Testis (tissue), 3 donors: ENCODE results near the gene MSRB3. TPM values are rescaled to one million over a fixed set of nuclear protein-coding genes. Genes with fewer than 3 reads are reported as not detected.

ENCODE experiments used
- DNase-seq: peaks from one replicate; pipeline ENCODE4 v3.0.0-alpha.2; 2019
- H3K27ac ChIP-seq, 2 donors: fragments of 200-600 bp; sonication (generic); one replicate each; pipeline ENCODE4 v1.5.1; 2019
- H3K27me3 ChIP-seq: fragments of 200-600 bp; sonication (generic); one replicate; pipeline ENCODE4 v1.5.1; 2019
- H3K36me3 ChIP-seq: fragments of 200-600 bp; sonication (generic); one replicate; pipeline ENCODE4 v1.5.1; 2017; ENCODE audit warnings: low read depth; ENCODE audit errors: missing control alignments
- H3K4me1 ChIP-seq: fragments of 200-600 bp; sonication (generic); one replicate; pipeline ENCODE4 v1.5.1; 2019
- H3K4me3 ChIP-seq, 2 donors: fragments of 200-600 bp; sonication (generic); one replicate each; pipeline ENCODE4 v1.5.1; 2017 to 2019
- H3K9me3 ChIP-seq: fragments of 200-600 bp; sonication (generic); one replicate; pipeline ENCODE4 v1.5.1; 2017
- POLR2A ChIP-seq: fragments of 450-650 bp; IDR thresholded peaks from one replicate; pipeline ENCODE4 v1.6.1; 2017; ENCODE audit warnings: antibody characterized with exemption, mild to moderate bottlenecking, moderate library complexity
- WGBS, 2 donors: methylation state at CpG; one replicate each; pipeline ENCODE4 v1.1.5; 2018; 5-methylcytosine and 5-hydroxymethylcytosine counted together
- intact Hi-C: fragments of 100-400 bp; cut with DNase I; formaldehyde crosslinking; loops from one replicate; pipeline ENCODE4 v1.15.1; 2023; ENCODE audit warnings: low total_unique reads
- polyA plus RNA-seq: library from polyadenylated mRNA; stranded (reverse); fragments of 350-450 nt; fragmentation: Illumina TruSeq; extraction: RNeasy Lipid Tissue Mini Kit (QIAGEN cat#74804); gene quantifications from one replicate; pipeline ENCODE4 v1.2.3, GENCODE V29; 2014; ENCODE audit warnings: low read depth, low replicate concordance; ENCODE audit not compliant: insufficient read depth
- total RNA-seq, 2 donors: library from RNA; depleted of rRNA; stranded (reverse); fragments of >200 nt; gene quantifications; one replicate each; pipeline ENCODE4 v1.2.3, GENCODE V29; 2016
- TF ChIP-seq, protein P1 (sequence below), 3 experiments: fragments of 450-650 bp in 2 of 3; fragments of 200-600 bp in 1 of 3; sonication (generic) in 1 of 3; IDR thresholded peaks; one replicate each; pipeline ENCODE4 v1.5.1; 2016 to 2019; ENCODE audit warnings: antibody characterized with exemption in 3 of 3, mild to moderate bottlenecking in 2 of 3, moderate library complexity in 1 of 3

The MSRB3 gene
- total and polyA plus RNA-seq, 3 donors from 2014 or later = 15.1 to 20.0 (median 17.2) TPM

DNA sequence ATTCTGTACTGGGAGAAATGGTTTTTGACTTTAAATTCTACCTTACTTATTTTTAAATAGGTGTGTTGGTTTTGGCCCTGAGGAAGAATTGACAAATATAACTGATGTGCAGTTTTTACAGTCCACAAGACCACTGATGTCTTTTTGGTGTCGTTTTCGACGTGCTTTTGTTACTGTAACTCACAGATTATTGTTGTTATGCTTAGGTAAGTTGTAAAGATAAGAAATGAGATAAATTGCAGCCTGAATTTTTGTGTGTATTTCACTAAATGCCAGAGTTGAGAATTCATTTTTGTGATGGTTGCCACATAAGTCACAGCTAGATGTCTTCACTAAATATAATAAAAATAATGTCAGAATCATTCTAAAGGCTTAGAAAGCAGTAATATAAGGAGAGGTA lies 39.9 kb upstream of the MSRB3 start:
- DNase-seq = no peak
- WGBS, 2 donors = 81 to 85% methylated on average over 3 of the region's 3 CpGs
- Histone ChIP-seq H3K4me3 (no peak overlapping the region), H3K9me3 (no peaks in the 10 kb centered on the region), H3K36me3 (no peaks in the 10 kb centered on the region), H3K27ac (no peak overlapping the region), H3K4me1 (no peaks in the 10 kb centered on the region), H3K27me3 (no peaks in the 10 kb centered on the region)
- intact Hi-C loops = no loop called here
- TF ChIP-seq, protein P1, sequence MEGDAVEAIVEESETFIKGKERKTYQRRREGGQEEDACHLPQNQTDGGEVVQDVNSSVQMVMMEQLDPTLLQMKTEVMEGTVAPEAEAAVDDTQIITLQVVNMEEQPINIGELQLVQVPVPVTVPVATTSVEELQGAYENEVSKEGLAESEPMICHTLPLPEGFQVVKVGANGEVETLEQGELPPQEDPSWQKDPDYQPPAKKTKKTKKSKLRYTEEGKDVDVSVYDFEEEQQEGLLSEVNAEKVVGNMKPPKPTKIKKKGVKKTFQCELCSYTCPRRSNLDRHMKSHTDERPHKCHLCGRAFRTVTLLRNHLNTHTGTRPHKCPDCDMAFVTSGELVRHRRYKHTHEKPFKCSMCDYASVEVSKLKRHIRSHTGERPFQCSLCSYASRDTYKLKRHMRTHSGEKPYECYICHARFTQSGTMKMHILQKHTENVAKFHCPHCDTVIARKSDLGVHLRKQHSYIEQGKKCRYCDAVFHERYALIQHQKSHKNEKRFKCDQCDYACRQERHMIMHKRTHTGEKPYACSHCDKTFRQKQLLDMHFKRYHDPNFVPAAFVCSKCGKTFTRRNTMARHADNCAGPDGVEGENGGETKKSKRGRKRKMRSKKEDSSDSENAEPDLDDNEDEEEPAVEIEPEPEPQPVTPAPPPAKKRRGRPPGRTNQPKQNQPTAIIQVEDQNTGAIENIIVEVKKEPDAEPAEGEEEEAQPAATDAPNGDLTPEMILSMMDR (IDR thresholded peaks at IDR 0.05) = no peak
- TF ChIP-seq POLR2A = no peak

DNA sequence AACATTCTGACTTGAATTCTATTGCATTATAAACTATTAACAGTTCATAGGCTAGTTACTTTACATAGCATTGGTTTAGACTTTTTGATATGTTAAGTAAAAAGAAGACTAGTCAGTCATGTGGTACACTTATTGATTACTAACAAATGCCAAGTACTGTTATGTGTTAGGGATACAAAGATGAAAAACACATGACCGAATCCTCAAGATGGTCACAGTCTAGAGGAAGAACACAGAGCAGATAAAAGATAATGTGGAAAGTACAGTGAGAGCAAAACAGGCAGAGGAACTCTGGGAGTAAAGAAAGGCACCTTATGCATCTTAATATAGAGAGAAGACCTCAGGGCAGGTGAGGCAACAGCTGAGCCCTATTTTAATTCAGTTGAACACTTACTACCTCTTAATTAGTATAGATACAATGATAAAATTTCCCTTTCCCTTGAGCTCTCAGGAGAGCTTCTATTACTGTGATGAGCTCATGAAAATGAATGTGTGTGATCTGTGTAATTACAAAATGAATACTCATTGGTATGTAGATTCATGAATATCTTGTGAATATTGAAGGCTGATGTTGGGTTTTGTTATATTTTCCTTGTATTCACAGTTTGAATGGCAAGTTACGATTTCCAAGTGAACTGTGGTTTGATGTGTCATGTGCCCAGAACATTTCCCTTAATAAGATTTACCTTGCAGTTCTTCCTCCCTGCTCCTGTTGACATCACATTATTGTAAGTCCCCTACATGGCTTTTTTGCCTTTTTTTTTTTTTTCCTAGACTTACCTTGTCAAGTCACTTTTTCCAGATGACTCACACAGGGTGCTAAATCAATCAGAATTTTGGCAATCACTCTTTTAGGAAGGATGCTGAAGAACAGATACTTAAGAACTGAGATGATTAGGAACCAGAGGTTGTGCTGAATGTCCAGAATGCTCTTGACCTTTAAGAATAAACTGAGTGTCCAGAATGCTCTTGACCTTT lies 29.5 kb upstream of the MSRB3 start:
- no peak overlapping the region for H3K27ac ChIP-seq
- DNase-seq = no peak
- WGBS, 2 donors = 79 to 88% methylated on average over 2 of the region's 2 CpGs
- H3K4me3 ChIP-seq = no peak overlapping the region
- TF ChIP-seq POLR2A = no peak
- TF ChIP-seq, protein P1 (IDR thresholded peaks at IDR 0.05) = no peak
- H3K27me3 ChIP-seq = no peaks in the 10 kb centered on the region
- H3K9me3 ChIP-seq = no peaks in the 10 kb centered on the region
- H3K4me1 ChIP-seq = no peaks in the 10 kb centered on the region
- H3K36me3 ChIP-seq = no peaks in the 10 kb centered on the region
- intact Hi-C loops = no loop called here

GRCh38 chr12:65252515-65252914 lies 26.0 kb upstream of the MSRB3 start:
- TF ChIP-seq POLR2A = no peak
- TF ChIP-seq, protein P1 (IDR thresholded peaks at IDR 0.05) = no peak
- H3K4me3 ChIP-seq = no peak overlapping the region
- WGBS, 2 donors = 75 to 77% methylated on average over 1 of the region's 1 CpG

GRCh38 chr12:65257986-65258385 lies 20.5 kb upstream of the MSRB3 start:
- Histone ChIP-seq H3K27ac (no peak overlapping the region), H3K36me3 (no peaks in the 10 kb centered on the region), H3K4me3 (no peak overlapping the region), H3K27me3 (no peaks in the 10 kb centered on the region), H3K4me1 (no peaks in the 10 kb centered on the region), H3K9me3 (no peaks in the 10 kb centered on the region)
- TF ChIP-seq POLR2A = no peak
- TF ChIP-seq, protein P1 (IDR thresholded peaks at IDR 0.05) = no peak
- intact Hi-C loops = no loop called here
- DNase-seq = no peak

More at GRCh38 chr12:65252515-65252914, 26.0 kb upstream of the MSRB3 start:
- intact Hi-C loops = no loop called here
- H3K36me3 ChIP-seq = no peaks in the 10 kb centered on the region
- no peaks in the 10 kb centered on the region for H3K27me3 ChIP-seq
- DNase-seq = no peak
- H3K27ac ChIP-seq = no peak overlapping the region
- H3K9me3 ChIP-seq = no peaks in the 10 kb centered on the region
- no peaks in the 10 kb centered on the region for H3K4me1 ChIP-seq
